GM21360 (cell line): ENCODE results near the gene UBE2E2.

ENCODE experiments used
- ATAC-seq: cut with Tn5 transposase; IDR thresholded peaks from one replicate; pipeline ENCODE4 v1.9.1; 2021; ENCODE audit warnings: mild to moderate bottlenecking, moderate library complexity; ENCODE audit not compliant: unreplicated experiment

Gene UBE2E2

GRCh38 chr3:23239211-23240068, 36.3 kb downstream of the UBE2E2 start:
- no peak for ATAC-seq

DNA sequence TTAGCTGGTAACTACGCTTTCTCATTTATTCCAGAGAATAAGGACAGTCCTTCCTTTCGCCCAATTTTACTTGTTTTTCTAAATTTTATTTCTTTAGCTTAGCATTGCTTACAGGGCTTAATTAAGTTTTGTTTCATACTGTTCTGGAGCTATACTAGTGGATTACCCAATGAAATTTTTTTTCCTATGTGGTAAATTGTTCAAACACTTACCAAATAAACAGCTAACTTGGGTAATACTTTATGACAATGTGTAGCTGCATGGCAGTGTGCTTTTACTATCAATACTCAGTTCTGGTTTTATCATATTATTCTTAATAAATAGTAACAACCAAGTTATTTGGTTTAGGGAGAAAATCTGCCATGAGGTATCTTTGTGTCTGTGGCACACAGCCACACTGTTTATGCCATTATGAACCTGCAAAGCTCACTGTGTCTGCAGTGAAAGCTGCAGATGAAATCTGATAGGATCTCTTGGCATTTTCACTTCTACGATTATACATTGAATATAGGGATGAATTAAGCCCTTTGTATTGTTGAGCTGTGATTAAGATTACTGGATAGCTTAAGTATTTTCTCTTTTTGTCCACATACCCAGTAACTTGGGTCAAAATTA, 37.2 kb downstream of the UBE2E2 start:
- no peak for ATAC-seq

- ATAC-seq = no peak
Observed at GRCh38 chr3:23241256-23241655, 38.1 kb downstream of the UBE2E2 start.

GRCh38 chr3:23242106-23242505, 39.0 kb downstream of the UBE2E2 start:
- ATAC-seq = no peak

GRCh38 chr3:23244324-23245041, 41.4 kb downstream of the UBE2E2 start:
- no peak for ATAC-seq

DNA sequence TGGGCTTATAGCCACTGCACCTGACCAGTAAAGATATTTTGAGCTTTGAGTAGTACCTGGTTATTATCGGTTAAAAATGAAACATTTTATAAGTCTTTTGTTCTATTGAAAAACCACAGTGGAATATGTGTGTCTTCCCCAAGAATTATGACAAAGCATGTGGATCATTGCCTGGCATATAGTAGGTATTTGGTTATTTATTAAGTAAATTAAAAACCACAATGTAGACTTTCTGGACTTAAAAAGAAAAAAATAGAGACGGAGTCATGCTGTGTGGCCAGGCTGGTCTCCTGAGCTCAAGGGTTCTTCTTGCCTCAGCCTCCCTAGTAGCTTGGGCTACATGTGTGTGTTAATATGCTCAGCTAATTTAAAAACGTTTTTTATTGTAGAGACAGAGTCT, 43.5 kb downstream of the UBE2E2 start:
- ATAC-seq = no peak

GRCh38 chr3:23248594-23249131, 45.5 kb downstream of the UBE2E2 start:
- no peak for ATAC-seq

DNA sequence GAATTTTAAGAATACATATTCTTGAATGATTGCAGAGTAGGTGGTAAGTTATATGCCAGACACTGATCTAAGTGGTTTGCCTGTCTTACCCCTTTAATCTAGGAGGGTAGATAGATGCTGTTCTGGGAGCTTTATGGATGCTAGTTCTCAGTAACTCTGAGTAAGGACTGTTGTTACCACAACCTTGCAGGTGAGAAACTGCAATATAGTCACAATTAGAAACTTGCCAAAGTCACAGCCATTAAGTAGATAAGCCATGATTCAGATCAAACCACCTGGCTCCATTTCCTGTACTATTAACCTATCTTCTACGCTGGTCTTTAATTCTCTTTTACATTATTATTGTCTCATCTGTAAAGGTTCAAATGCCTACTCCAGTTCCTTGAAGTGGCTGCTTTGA, 46.8 kb downstream of the UBE2E2 start:
- ATAC-seq = no peak

GRCh38 chr3:23252122-23252521, 49.0 kb downstream of the UBE2E2 start:
- ATAC-seq = no peak

DNA sequence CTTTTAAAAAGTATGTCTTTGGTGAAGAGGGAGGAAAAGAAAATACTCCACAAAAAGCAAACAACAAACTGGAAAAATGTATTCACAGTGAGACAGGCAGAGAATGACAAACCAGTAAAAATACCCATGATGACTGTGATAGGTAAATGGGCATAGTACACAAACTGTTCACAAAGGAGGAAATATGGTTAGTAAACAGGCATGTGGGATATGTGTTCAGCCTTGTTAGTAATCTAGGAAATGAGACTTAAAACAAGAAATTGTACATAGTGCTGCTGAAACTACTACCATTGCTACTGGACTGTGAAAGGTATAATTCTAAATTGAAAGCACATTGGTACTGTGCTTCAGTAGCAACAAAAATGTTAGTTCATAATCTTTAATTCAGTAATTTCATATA, 50.1 kb downstream of the UBE2E2 start:
- ATAC-seq = peak; percentile 82

DNA sequence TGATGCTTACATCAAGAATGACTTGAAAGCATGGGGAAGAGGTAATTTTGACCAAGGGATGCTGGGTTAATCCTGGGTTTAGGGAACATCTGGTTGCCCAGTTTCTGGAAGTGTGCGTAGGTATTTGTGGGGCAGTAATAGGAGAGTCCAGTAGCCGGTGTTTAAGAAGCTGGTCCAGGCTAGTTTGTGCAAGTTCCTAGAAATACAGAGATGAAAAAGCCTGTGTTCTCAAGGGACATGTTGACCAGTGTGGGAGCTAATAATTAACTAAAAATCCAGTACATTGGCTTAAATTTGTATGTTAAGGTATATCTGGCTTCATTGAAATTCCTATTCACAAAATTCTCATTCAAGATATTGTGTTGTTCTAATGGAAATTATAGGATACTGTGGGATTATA, 51.2 kb downstream of the UBE2E2 start:
- no peak for ATAC-seq

- ATAC-seq = no peak
Observed at GRCh38 chr3:23254835-23255234, 51.7 kb downstream of the UBE2E2 start.

DNA sequence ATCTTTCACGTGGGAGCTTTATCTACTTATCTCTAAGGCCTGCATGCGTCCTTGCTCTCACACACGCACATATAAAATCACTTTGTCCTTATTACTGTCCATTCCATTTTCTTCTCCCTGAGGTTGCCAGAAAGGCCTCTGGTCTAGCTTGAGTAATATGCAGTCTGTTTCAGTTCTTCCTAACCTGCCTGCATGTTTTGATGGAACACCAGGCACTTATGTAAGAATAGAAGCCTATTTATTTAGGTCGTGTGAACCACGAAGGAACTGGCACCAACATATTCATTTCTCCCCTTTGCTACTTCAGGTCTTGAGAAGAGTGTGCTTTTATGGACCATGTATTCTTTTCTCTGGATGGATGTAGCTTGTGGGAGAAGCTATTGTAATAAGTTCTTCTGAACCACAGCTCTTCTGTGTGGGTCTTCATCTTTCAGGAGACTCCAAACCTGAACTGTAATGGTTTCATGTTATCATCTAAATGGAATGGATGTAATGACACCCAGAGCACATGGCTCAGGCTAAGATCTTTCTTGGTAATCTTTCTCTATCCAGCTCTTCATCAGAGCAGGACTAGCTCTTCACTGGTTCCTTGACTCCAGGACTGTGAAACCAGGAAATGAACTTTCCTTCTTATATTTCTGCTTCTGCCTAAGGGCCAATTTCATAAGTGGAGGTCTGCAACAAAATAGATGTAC, 53.8 kb downstream of the UBE2E2 start:
- no peak for ATAC-seq

DNA sequence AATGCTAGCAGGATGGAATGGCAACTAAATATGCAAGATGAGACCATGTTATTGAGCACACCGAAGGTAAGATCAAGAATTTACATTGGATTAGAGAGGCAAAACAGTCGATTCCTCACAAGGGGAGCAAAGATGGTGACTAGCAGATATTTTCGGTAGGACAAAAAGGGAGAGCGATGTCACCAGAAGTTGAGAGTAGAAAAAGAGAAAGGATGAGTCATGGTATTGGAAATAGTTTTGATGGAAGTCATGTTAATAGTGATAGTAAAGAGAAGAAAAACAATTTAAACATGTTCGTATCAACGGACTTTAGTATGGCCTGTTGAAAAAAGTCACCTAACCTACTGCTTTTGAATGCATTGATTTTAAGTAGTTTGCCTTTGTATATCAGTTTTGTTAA, 55.0 kb downstream of the UBE2E2 start:
- no peak for ATAC-seq

GRCh38 chr3:23259515-23259914, 56.4 kb downstream of the UBE2E2 start:
- ATAC-seq = no peak

- ATAC-seq = no peak
Observed at GRCh38 chr3:23262766-23263165, 59.6 kb downstream of the UBE2E2 start.

DNA sequence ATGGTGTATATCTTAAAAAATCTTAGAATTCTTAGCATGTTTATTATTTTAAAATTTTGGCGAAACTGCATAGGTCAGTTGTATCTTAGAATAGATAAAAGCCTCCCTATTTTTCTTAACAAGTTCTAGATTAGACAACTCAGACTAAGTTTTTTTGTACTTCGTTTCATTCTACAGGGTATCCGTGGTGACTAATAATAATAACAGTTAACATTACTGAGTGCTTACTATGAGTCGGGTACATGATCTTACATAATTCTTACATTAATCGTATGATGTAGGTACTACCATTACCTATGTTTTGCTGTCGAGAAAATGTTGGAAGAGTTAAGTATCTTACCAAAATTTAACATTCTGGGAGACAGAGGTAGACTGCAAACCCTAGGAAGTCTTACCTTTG, 60.7 kb downstream of the UBE2E2 start:
- ATAC-seq = no peak

DNA sequence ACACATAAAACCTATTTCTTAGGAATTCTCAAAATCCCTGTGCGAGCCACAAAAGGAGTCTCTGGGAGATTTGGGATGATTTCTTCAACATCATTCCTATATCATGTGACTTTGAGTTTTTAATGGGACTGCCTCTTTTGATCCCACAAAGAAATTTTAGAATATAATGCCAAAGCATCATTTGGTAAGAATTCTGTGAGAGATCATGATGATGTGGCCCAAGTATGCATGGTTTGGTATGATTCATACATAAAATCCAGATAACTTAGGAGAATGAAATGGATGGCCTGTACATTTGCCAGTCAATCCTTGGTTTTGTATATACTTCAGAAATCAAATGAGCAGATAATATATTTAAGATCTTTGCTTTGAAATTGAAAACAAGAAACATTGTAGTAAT, 61.3 kb downstream of the UBE2E2 start:
- ATAC-seq = no peak

DNA sequence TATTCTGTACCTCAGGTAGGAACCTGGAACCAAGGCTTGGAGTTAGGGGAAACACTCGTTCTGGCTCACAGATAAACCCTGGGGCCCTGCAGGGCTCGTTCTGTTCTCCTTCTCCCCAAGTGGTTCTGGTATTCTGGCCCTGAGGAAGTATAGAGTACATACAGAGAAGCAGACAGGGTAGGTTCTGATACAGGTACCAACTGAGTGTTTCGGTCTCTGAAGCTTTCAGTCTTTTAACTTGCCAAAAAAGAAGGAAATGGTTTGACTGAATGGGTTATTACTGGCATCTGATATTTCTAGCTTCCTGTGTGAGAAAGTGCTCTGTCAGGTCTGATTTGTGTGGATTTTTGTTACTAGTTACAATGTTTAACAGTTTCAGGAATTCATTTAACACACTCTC, 67.3 kb downstream of the UBE2E2 start:
- no peak for ATAC-seq

- ATAC-seq = no peak
Observed at GRCh38 chr3:23271876-23272741, 69.0 kb downstream of the UBE2E2 start.
